Measurements from ENCODE around the gene KRTAP10-4. TPM values are rescaled to one million over a fixed set of nuclear protein-coding genes. Genes with fewer than 3 reads are reported as not detected.

The KRTAP10-4 gene
- total and polyA plus RNA-seq, 2 experiments from 2014 or later, result not detected

GRCh38 chr21:44585892-44586291 lies 12.4 kb downstream of the KRTAP10-4 start:
- H3K4me1 ChIP-seq (ENCODE audit: insufficient read depth), result no peaks in the 10 kb centered on the region
- peaks cover 4% of the 10 kb centered on the region for H3K27me3 ChIP-seq
- H3K27ac ChIP-seq, result no peak overlapping the region
- H2AFZ ChIP-seq, result no peak overlapping the region
- H3K79me2 ChIP-seq, result no peaks in the 10 kb centered on the region
- no peaks in the 10 kb centered on the region for H4K20me1 ChIP-seq (ENCODE audit: insufficient read depth, poor library complexity, severe bottlenecking)
- no peaks in the 10 kb centered on the region for H3K9me3 ChIP-seq (ENCODE audit: low read depth)
- H3K4me3 ChIP-seq, result no peak overlapping the region
- WGBS (ENCODE audit: low lambda C conversion rate, missing lambda C conversion rate), result 90% methylated on average over 3 of the region's 3 CpGs
- no peak overlapping the region for H3K4me2 ChIP-seq
- no peaks in the 10 kb centered on the region for H3K36me3 ChIP-seq (replicated peaks; ENCODE audit: insufficient read depth, low read depth)
- TF ChIP-seq CTCF (IDR thresholded peaks at IDR 0.05; ENCODE audit: poor library complexity) (no peak), EZH2phosphoT487 (IDR thresholded peaks at IDR 0.05; ENCODE audit: low read depth, severe bottlenecking, unreplicated experiment) (no peak), EZH2 (IDR thresholded peaks at IDR 0.05; ENCODE audit: borderline replicate concordance) (no peak)
- no peaks in the 10 kb centered on the region for H3K9me2 ChIP-seq (replicated peaks; ENCODE audit: insufficient read depth)
- no peak for DNase-seq (ENCODE audit: low spot score)

- peaks cover 7% of the 10 kb centered on the region for H3K4me1 ChIP-seq (ENCODE audit: insufficient read depth)
- no peaks in the 10 kb centered on the region for H3K9me3 ChIP-seq (ENCODE audit: low read depth)
- TF ChIP-seq EZH2phosphoT487 (IDR thresholded peaks at IDR 0.05; ENCODE audit: low read depth, severe bottlenecking, unreplicated experiment), result no peak
- no peak for TF ChIP-seq EZH2 (IDR thresholded peaks at IDR 0.05; ENCODE audit: borderline replicate concordance)
- no peak for TF ChIP-seq CTCF (IDR thresholded peaks at IDR 0.05; ENCODE audit: poor library complexity)
- no peak for DNase-seq (ENCODE audit: low spot score)
- no peak overlapping the region for H3K4me2 ChIP-seq
- H3K27ac ChIP-seq, result no peak overlapping the region
- no peaks in the 10 kb centered on the region for H3K9me2 ChIP-seq (replicated peaks; ENCODE audit: insufficient read depth)
- no peaks in the 10 kb centered on the region for H4K20me1 ChIP-seq (ENCODE audit: insufficient read depth, poor library complexity, severe bottlenecking)
- no peak overlapping the region for H3K4me3 ChIP-seq
- no peak overlapping the region for H2AFZ ChIP-seq
- H3K27me3 ChIP-seq, result peaks cover 4% of the 10 kb centered on the region
- no peaks in the 10 kb centered on the region for H3K36me3 ChIP-seq (replicated peaks; ENCODE audit: insufficient read depth, low read depth)
- 100% methylated on average over 2 of the region's 2 CpGs for WGBS (ENCODE audit: low lambda C conversion rate, missing lambda C conversion rate)
- H3K79me2 ChIP-seq, result no peaks in the 10 kb centered on the region
These were observed 15.6 kb downstream of the KRTAP10-4 start for GRCh38 chr21:44589094-44589493.

GRCh38 chr21:44589586-44590305 lies 16.2 kb downstream of the KRTAP10-4 start:
- TF ChIP-seq EZH2 (IDR thresholded peaks at IDR 0.05; ENCODE audit: borderline replicate concordance) (no peak), EZH2phosphoT487 (IDR thresholded peaks at IDR 0.05; ENCODE audit: low read depth, severe bottlenecking, unreplicated experiment) (no peak), CTCF (IDR thresholded peaks at IDR 0.05; ENCODE audit: poor library complexity) (no peak)
- Histone ChIP-seq H4K20me1 (ENCODE audit: insufficient read depth, poor library complexity, severe bottlenecking) (no peaks in the 10 kb centered on the region), H3K4me2 (no peak overlapping the region), H3K27me3 (no peaks in the 10 kb centered on the region), H2AFZ (no peak overlapping the region), H3K79me2 (no peaks in the 10 kb centered on the region), H3K9me3 (ENCODE audit: low read depth) (no peaks in the 10 kb centered on the region), H3K4me1 (ENCODE audit: insufficient read depth) (peaks cover 7% of the 10 kb centered on the region), H3K9me2 (replicated peaks; ENCODE audit: insufficient read depth) (no peaks in the 10 kb centered on the region), H3K27ac (no peak overlapping the region), H3K4me3 (no peak overlapping the region), H3K36me3 (replicated peaks; ENCODE audit: insufficient read depth, low read depth) (no peaks in the 10 kb centered on the region)
- 93% methylated on average over 24 of the region's 24 CpGs for WGBS (ENCODE audit: low lambda C conversion rate, missing lambda C conversion rate)
- no peak for DNase-seq (ENCODE audit: low spot score)
